Brain pericyte (primary cell): Measurements from ENCODE around the gene NUDT3.
"Not testable (repeated sequence)": the region's sequence is repeated elsewhere in the genome, so short reads cannot be mapped to it uniquely, and the experiment has no call there.

Source experiments
- DNase-seq: peaks from one replicate; pipeline ENCODE4 v3.0.0-alpha.2; 2012; ENCODE audit warnings: low read depth, low spot score

The NUDT3 gene

DNA sequence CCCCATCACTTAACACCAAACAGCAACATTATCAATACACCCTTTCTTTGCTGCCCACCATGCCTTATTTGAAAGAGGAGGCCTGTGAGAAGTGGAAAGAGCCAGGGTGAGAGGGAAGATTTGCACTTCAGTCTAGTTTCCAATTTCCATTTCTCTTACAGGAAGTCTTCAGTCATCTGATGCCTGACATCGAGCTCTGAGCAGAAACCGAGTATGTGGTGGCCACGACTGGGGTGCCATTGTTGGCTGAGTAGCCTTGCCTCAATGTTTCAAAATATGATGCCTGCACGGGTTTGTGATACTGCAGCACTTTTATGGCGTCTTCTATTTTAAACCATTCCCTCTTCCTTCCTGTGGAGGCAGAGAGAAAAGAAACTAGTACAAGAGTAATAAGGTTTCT, 103.9 kb downstream of the NUDT3 start:
- no peak for DNase-seq

DNA sequence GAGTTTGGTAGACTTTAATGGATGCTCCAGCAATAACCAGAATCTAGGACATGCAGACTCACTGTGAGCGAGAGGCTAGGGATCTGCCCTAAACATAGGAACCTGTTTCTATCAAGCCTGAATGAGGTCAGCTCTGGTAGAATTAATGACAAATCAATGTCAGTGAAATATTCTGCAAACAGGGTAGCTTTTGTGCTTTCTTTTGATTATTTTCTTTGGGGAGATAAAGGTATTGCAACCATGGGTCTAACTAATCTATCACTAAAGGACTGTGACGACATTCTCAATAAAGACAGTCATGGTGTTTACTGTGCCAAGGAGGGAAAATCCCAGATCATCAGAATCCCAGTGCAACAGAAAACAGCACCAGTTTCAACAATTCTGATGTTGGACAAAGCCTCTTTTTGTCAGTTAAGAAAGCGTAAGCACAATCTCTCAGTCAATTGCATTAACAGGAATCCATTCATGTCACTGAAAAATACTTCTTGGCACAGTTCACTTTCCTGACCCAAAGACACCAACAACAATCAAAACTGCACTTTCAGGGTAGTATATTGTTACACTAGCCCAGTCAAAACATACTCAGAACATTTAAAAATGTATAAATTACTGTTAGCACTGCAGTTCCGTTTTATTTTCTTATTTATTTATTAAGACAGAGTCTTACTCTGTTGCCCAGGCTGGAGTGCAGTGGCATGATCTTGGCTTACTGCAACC, 106.9 kb downstream of the NUDT3 start:
- no peak for DNase-seq

DNA sequence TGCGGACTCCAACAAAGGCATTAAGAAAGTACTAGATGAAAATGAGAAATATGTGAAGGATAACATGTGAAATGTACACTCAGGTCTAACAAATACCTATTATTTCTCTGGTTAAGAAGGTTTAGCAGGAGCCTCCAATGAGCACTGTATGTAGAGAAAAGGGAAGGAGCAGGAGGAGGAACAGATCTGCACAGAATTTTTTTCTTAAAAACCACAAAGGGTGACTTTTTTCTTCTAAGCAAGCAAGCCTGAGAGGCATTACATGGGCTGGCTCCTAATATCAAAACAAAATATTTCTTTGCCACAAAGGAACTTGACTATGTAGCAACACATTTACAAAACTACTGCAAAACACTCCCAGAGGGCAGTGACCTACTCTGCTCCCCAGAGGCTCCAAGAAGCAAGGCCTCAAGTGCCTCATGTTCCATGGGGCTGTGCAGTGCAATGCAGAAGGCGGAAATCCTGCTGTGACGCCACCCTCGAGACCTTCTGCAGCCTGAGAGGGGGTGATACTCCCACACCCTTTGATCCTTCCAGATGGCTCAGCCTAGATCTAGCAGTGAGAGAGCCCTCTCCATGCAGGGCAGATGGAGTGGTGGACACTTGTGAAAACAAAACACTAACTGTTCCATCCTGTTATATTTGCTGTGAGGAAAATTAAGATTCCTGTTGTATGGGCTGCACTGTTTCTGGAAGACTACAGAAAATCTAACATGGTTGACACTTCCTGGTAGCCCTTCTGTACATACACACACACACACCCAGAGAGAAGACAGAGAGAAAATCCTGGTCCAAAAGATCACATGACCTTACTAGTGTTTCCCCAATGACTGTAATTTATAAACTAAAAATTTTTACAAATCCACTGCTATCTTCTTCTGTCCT, 107.7 kb downstream of the NUDT3 start:
- peak; percentile 99 for DNase-seq

DNA sequence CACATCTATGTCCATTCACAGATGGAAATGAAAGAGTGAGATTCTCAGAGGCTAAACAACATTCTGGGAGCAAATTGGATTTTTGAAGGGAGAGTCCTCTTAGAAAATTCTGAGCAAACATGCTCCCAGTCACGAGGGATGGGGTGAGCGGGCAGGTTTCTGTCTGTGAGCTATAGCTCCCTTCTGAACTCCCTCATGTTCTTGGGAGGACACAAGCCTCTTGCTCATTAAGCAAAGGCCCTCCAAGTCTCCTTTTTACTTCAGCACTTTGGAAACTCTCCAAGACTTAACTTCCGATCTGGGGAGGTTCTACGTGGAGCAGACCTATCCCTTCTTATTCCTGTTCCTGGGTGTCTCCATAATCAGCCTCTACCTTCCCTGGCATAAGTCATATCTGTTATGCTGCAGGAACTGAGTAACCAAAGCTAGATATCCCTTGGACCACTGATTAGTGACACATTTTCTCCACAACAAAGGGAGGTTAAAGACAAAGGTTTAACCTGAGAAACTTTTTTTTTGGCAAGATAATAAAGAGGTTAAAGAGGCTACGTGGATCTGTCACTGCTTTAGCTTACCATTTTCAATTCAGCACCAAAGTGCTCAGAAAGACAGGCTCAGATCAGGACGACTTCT, 110.7 kb downstream of the NUDT3 start:
- no peak for DNase-seq

DNA sequence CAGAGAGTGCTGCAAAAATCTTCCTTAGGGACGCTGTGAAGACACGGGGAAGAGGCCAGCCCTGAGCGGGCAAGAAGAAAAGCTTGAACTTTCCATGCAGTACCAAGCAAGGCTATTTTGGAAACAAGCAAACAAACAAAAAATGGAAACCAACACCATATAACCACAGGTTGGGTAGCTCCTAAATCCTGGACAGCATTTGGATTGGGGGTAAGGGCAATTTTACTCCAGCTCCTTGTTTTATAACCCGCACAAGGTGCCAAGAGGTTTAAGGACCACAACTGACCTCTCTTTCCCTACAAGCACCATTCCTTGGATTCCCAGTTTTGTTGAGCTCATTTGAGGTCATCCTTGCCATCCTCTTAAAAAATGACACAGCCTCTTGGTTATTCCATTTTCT, 112.3 kb downstream of the NUDT3 start:
- DNase-seq, result no peak

DNA sequence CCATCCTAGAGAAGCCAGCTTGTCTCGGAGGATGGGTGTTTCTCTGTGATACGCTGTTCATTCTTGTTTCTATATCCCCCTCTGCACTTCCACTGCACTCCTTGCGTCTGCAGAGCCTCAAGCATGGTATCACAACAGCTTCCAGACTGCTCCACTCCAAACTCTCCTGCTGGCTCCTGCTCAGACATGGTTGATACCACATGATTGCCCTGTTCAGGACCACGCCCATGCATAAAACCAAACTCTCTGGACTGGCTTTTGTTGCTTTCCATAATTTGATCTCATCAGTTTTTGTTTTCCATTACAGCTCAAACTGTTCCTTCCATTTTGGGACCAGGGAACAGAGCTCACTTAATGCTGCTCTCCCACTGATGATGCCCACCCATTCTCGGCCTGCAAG, 113.6 kb downstream of the NUDT3 start:
- DNase-seq, result no peak

DNA sequence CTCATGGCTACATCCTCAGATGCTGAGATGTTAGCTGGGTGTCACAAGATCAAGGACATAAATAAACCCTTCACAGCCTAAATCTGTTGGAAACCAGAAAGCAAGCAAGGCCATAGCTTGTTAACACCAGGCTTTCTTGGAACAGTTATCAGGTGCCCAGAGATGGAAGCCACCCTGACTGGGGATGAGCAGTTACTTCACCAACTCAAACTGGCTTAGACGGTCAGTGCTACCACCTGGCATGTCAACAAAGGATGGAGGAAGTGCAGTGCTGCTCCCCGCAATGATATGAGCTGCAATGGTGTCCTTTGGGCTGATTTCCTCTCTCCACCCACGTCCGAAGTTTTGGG, 114.7 kb downstream of the NUDT3 start:
- no peak for DNase-seq

DNA sequence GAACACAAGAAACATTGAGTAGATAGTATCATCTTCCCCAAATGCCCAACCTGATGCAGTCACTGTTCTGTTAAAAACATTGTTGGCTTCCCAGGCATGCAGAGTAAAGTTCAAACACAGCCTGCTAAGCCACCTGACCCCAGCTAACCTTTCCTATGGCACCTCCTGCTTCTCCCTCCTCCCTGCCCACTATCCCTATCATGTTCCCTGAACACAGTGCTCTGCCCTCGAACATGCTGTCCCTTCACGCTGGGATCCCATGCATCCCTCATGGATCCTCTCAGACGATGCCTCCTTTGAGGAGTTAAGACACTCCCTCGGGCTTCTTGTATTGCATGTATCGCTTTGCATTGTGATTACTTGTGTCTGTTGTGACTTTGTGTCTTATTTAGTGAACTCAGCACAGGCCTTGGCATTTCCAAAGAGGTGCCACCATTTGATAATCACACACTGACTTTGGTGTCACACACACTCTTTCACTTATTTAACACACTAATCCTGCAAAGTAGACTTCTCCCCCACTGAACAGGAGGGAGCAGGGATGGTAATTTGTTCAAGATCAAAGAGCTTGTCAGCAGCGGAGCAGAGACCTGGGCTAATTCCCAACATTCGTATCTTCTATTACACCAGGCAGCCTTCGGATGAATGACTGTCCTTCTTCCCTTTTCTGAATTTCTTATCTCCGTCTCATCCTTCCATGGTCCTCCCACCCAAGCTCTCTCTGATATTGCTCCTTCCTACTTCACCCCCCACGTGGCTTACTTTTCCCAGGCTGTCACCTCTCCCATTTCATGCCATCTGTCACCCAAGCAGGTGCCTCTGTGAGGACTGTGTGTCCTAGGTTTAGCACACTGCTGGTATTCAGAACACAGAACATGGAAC, 115.3 kb downstream of the NUDT3 start:
- no peak for DNase-seq

DNA sequence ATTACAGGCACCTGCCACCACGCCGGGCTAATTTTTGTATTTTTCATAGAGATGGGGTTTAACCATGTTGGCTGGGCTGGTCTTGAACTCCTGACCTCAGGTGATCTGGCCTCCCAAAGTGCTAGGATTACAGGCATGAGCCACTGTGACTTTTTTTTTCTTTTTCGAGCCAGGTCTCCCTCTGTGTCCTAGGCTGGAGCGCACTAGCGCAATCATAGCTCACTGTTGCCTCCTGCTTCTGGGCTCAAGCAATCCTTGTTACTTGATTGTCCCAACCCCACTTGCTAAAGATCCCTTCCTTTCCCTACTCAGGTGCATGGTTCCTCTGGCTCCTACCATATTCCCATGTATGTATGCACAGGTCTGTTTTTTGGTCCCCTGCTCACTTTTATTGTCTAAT, 116.3 kb downstream of the NUDT3 start:
- DNase-seq, result no peak

DNA sequence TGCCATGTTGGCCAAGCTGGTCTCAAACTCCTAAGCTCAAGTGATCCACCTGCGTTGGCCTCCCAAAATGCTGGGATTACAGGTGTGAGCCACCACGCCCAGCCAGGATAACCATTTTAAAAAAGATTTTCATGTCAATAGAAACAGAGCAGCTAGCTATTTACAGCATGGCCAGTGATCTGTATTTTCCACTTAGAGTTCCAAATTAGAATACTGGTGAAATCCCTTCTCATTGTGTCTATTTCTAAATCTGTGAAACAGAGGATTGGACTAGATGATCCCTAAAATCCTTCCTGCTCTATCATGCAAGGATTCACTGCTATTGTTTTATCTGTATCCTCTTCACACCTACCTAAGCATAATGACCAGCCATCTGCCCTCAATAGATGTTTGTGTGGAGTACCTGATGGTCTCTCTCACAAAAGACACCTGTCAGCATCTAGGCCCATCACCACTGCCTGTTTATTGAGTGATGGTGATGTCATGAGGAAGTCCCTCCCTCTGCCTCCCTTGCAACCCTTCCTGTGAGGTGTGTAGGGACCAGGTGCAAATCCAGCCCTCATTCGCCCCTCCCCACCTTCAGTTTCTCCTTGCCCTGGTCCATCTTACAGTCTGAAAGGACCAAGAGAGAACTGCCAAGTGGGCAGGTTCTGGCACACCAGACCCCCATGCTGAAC, 117.2 kb downstream of the NUDT3 start:
- DNase-seq, result no peak

DNA sequence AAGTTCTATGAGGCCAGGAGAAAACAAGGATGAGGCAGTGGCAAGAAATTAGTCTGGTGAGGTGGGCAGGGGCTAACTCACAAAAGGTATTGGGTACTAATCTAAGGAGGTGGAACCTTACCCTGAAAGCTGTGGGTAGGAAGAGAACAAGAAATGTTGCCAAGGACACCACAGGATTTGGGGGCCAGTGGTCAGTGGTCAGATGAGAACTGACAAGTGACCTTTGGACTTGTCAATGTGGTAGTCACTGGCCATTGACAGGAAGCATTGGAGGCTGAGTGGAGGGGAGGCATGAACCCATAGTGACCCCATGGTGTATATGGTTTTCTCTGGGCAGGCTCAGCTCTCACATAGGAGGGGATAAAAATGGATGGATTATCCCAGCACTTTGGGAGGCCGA, 118.3 kb downstream of the NUDT3 start:
- DNase-seq, result no peak

DNA sequence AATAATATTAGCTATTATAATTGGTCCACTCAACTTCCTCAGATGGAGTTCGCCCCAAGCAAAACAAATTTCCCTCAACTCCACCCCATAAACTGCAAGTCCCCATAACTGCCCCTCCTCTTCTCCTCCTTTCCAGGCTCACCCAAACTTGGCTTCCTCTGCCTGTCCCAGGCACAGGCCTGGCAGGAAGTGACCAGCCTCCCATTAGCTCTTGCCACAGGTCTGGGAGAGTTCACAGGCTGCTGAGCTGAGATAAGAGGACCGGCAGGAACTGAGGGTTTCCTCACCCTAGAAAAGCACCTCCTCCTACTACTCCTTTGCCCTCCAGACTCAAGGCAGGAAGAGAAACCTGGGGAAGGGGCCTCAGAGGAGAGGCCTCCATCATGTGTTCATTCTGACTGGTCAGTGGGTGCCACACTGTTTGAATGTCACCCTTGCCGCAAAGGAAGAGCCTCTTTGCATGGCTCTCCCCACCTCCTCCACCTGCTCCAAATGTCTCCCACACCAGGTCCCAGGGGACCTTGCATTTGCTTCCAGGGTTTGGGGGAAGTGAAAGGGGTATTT, 119.1 kb downstream of the NUDT3 start:
- DNase-seq, result no peak

DNA sequence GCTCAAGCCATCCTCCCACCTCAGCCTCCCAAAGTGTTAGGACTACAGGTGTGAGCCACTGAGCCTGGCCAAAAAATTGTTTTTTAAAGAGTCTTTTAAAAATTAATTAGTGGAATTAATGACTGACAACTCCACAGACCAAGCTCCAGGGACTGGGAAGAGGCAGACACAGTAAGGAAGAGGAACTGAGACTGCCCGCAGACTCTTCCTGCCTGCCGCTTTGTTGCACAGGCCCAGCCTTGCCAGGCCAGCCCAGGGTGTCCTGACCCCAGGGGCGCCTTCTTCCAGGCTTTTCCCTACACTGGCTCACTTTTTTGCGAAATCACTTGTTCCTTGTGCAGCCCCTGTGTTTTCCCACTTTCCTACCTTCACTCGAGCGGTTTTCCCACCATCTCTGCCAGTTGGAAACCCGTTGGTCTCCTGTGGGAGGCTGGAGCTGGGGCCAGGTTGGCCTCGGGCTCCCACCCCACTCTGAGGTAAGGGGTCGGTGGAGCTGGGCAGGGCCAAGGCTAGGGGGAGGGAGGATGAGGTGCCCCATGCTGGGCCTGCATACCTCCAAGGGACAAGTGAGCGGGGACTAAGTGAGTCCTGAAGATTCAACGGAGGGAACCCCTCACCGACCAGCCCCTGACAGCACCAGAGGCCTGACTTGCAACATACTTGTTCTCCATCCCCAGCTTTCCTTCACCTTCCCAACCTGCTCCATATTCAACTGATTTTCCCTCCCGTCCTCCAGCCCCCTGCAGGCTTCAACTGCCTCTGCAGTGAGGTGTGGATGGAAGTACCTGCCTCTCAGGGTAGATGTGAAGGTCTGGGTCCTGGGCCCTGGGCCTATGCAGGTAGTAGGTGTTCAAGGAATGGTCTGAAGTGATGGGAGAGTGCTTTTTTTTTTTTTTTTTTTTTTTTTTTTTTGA, 120.2 kb downstream of the NUDT3 start:
- DNase-seq, result no peak

DNA sequence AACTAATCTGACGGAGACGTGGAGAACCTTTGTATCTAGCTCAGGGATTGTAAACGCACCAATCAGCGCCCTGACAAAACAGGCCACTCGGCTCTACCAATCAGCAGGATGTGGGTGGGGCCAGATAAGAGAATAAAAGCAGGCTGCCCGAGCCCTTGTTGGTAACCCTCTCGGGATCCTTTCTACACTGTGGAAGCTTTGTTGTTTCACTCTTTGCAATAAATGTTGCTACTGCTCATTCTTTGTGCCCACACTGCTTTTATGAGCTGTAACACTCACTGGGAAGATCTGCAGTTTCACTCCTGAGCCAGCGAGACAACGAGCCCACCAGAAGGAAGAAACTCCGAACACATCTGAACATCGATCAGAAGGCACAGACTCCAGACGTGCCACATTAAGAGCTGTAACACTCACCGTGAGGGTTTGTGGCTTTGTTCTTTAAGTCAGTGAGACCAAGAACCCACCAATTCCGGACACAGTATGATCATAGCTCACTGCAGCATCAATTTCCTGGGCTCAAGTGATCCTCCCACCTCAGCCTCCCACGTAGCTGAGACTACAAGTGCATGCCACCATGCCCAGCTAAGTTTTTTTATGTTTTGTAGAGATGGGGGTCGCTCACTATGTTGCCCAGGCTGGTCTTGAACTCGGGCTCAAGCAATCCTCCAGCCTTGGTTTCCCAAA, 122.7 kb downstream of the NUDT3 start:
- not testable (repeated sequence) for DNase-seq

DNA sequence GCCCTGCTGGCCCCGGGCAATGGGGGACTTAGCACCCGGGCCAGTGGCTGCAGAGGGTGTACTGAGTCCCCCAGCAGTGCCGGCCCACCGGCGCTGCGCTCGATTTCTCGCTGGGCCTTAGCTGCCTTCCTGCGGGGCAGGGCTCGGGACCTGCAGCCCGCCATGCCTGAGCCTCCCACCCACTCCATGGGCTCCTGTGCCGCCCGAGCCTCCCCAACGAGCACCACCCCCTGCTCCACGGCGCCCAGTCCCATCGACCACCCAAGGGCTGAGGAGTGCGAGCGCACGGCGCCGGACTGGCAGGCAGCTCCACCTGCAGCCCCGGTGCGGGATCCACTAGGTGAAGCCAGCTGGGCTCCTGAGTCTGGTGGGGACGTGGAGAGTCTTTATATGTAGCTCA, 123.3 kb downstream of the NUDT3 start:
- DNase-seq, result not testable (repeated sequence)

DNA sequence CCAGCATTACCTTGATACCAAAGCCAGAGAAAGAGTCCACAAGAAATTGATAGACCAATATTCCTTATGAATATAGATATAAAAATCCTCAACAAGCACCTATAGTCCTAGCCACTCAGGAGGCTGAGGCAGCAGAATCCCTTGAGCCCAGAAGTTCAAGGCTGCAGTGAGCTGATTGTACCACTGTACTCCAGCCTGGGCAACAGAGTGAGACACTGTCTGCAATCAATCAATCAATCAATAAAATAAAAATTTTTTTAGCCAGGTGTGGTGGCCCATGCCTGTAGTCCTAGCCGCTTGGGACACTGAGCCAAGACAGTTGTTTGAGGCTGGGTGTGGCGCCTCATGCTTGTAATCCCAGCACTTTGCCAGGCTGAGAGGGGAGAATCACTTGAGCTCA, 124.7 kb downstream of the NUDT3 start:
- no peak for DNase-seq

DNA sequence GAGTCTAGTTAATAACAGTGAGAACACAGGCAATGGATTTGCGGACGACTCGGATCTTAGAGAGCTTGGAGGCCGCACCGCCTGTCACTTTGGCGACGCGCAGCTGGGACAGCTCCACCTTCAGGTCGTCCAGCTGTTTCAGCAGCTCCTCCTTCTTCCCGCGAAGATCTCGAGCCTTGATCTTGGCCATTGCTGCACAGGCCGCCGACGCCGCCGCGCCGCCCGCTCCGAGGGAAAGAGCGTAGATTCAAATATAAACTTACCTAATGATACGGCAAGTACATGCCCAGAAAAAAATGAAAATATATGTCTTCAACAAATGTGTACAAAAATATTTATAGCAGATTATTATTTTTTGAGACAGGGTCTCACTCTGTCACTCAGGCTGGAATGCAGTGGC, 129.0 kb downstream of the NUDT3 start:
- DNase-seq, result not testable (repeated sequence)

DNA sequence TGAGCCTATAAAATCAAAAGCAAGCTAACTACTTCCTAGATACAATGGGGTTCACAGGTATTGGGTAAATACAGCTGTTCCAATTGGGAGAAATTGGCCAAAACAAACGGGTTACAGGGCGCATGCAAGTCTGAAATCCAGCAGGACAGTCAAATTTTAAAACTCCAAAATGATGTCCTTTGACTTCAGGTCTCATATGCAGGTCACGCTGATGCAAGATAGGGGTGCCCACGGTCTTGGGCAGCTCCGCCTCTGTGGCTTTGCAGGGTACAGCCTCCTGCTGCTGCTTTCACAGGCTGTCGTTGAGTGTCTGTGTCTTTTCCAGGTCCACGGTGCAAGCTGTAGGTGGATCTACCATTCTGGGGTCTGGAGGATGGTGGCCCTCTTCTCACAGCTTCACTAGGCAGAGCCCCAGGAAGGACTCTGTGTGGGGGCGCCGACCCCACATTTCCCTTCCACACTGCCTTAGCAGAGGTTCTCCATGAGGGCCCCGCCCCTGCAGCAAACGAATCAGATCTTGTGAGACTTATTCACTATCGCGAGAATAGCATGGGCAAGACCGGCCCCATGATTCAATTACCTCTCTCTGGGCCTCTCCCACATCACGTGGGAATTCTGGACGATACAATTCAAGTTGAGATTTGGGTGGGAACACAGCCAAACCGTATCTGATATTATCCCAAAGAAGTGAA, 131.7 kb downstream of the NUDT3 start:
- DNase-seq, result no peak
